ENCODE measurements around the gene PROC. TPM values are rescaled to one million over a fixed set of nuclear protein-coding genes. Genes with fewer than 3 reads are reported as not detected.

The PROC gene
- total and polyA plus RNA-seq, 9 of the 15 experiments (the other 6 are each of a cell fraction or from before 2014, with no cell fraction given): not detected

DNA sequence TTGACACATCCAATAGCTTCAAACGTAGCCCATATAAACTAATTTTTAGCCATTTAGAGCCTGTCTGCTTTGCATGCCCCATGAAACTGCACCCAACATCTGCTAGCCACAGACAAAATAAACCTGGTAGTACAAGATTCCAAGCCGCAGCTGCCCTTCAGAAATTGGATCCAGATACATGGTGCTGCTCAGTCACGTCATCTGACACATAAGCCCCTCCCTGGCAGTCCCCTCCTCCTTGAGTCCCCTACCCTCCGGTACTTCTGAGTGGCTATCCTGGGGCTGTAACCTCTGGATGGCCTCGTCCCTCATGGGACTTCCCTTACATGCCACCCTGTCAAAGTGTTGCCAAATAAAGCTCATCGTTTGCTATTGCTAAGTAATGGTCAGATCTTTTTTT lies 33.8 kb downstream of the PROC start:
- H3K27ac ChIP-seq (ENCODE audit: extremely low read depth, low read depth, low read length): no peak overlapping the region
- no peaks in the 10 kb centered on the region for H3K9me3 ChIP-seq (replicated peaks; ENCODE audit: control insufficient read depth, insufficient read depth, low read depth, low read length)
- FAIRE-seq (no peak), ATAC-seq (no peak), DNase-seq (ENCODE audit: extremely low read depth in 1 of 4, low spot score in 3 of 4) (no peak)
- no peaks in the 10 kb centered on the region for H3K36me3 ChIP-seq (ENCODE audit: control insufficient read depth, insufficient read depth, low read length)
- no TSS peak for BruUV-seq (replicated peaks)
- ChIA-PET POLR2A (no interaction called here), CTCF (ENCODE audit: low intra/inter-chr PET ratio) (interaction anchor here (2.6 to 3.3 kb wide), 2 partner anchors 127 to 253 kb away, joined by 15 to 27 read pairs; no protein-coding TSS in a partner anchor)
- H3K4me1 ChIP-seq (replicated peaks in 1 of 2; ENCODE audit: control insufficient read depth in 2 of 2, insufficient read depth in 2 of 2, low read length in 2 of 2): no peaks in the 10 kb centered on the region; a peak in 1 of 5 replicates
- H2AFZ ChIP-seq (ENCODE audit: low read depth, low read length): no peak overlapping the region
- H3K4me3 ChIP-seq: no peak overlapping the region
- H3K79me2 ChIP-seq (ENCODE audit: control insufficient read depth, insufficient read depth, low read length): no peaks in the 10 kb centered on the region
- no peak overlapping the region for H3K9ac ChIP-seq (ENCODE audit: insufficient read depth in 1 of 2, low read depth in 2 of 2, low read length in 2 of 2)
- 23% methylated on average over 6 of the region's 6 CpGs for WGBS (ENCODE audit: insufficient coverage, low coverage, missing lambda C conversion rate)
- in situ Hi-C loops (cut with MboI): loop anchor here (10.0 kb wide), 1 partner anchor 247 kb away; no protein-coding TSS in a partner anchor
- intact Hi-C loops (cut with micrococcal nuclease): no loop called here
- H3K9me1 ChIP-seq (ENCODE audit: control insufficient read depth, insufficient read depth, low read length): no peaks in the 10 kb centered on the region
- no peaks in the 10 kb centered on the region for H4K20me1 ChIP-seq (replicated peaks; ENCODE audit: control insufficient read depth, insufficient read depth, low read length)
- peaks cover 0 to 12% of the 10 kb centered on the region in 2 experiments; a peak in 1 of 5 replicates for H3K27me3 ChIP-seq (ENCODE audit: control insufficient read depth in 2 of 2, insufficient read depth in 2 of 2, low read length in 2 of 2)
- H3K4me2 ChIP-seq (ENCODE audit: insufficient read depth, low read length): no peak overlapping the region
- TF ChIP-seq, protein P1, sequence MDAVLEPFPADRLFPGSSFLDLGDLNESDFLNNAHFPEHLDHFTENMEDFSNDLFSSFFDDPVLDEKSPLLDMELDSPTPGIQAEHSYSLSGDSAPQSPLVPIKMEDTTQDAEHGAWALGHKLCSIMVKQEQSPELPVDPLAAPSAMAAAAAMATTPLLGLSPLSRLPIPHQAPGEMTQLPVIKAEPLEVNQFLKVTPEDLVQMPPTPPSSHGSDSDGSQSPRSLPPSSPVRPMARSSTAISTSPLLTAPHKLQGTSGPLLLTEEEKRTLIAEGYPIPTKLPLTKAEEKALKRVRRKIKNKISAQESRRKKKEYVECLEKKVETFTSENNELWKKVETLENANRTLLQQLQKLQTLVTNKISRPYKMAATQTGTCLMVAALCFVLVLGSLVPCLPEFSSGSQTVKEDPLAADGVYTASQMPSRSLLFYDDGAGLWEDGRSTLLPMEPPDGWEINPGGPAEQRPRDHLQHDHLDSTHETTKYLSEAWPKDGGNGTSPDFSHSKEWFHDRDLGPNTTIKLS (IDR thresholded peaks at IDR 0.05; ENCODE audit: borderline replicate concordance, low read depth): no peak
- no peak for TF ChIP-seq PCBP2 (IDR thresholded peaks at IDR 0.05; ENCODE audit: low read depth, low read length, poor library complexity, severe bottlenecking)
- TF ChIP-seq, protein P2, sequence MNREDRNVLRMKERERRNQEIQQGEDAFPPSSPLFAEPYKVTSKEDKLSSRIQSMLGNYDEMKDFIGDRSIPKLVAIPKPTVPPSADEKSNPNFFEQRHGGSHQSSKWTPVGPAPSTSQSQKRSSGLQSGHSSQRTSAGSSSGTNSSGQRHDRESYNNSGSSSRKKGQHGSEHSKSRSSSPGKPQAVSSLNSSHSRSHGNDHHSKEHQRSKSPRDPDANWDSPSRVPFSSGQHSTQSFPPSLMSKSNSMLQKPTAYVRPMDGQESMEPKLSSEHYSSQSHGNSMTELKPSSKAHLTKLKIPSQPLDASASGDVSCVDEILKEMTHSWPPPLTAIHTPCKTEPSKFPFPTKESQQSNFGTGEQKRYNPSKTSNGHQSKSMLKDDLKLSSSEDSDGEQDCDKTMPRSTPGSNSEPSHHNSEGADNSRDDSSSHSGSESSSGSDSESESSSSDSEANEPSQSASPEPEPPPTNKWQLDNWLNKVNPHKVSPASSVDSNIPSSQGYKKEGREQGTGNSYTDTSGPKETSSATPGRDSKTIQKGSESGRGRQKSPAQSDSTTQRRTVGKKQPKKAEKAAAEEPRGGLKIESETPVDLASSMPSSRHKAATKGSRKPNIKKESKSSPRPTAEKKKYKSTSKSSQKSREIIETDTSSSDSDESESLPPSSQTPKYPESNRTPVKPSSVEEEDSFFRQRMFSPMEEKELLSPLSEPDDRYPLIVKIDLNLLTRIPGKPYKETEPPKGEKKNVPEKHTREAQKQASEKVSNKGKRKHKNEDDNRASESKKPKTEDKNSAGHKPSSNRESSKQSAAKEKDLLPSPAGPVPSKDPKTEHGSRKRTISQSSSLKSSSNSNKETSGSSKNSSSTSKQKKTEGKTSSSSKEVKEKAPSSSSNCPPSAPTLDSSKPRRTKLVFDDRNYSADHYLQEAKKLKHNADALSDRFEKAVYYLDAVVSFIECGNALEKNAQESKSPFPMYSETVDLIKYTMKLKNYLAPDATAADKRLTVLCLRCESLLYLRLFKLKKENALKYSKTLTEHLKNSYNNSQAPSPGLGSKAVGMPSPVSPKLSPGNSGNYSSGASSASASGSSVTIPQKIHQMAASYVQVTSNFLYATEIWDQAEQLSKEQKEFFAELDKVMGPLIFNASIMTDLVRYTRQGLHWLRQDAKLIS (CRISPR knock-in tag; IDR thresholded peaks at IDR 0.05): no peak
- TF ChIP-seq, protein P3, sequence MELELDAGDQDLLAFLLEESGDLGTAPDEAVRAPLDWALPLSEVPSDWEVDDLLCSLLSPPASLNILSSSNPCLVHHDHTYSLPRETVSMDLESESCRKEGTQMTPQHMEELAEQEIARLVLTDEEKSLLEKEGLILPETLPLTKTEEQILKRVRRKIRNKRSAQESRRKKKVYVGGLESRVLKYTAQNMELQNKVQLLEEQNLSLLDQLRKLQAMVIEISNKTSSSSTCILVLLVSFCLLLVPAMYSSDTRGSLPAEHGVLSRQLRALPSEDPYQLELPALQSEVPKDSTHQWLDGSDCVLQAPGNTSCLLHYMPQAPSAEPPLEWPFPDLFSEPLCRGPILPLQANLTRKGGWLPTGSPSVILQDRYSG (tag; conservative IDR thresholded peaks at IDR 0.05; ENCODE audit: low read depth): no peak
- TF ChIP-seq CBFA2T3 (IDR thresholded peaks at IDR 0.05): no peak
- TF ChIP-seq HDAC3 (IDR thresholded peaks at IDR 0.05; ENCODE audit: borderline replicate concordance, partially characterized antibody): no peak
- no peak for TF ChIP-seq RFX1 (IDR thresholded peaks at IDR 0.05)
- TF ChIP-seq MAFK (IDR thresholded peaks at IDR 0.05; ENCODE audit: low read length): no peak
- TF ChIP-seq BRD9 (IDR thresholded peaks at IDR 0.05; ENCODE audit: low read depth, partially characterized antibody): no peak
- TF ChIP-seq ZNF589 (CRISPR knock-in tag; IDR thresholded peaks at IDR 0.05; ENCODE audit: low read depth): no peak
- TF ChIP-seq ETV6 (IDR thresholded peaks at IDR 0.05; ENCODE audit: borderline replicate concordance in 1 of 2, low read depth in 2 of 2, low read length in 1 of 2): no peak
- TF ChIP-seq ETV6 (CRISPR knock-in tag; IDR thresholded peaks at IDR 0.05; ENCODE audit: borderline replicate concordance): no peak
- no peak for TF ChIP-seq MED1 (CRISPR knock-in tag; IDR thresholded peaks at IDR 0.05; ENCODE audit: borderline replicate concordance)
- TF ChIP-seq ADNP (tag; IDR thresholded peaks at IDR 0.05): no peak
- TF ChIP-seq RBM22 (IDR thresholded peaks at IDR 0.05; ENCODE audit: low read depth, low read length, poor library complexity, severe bottlenecking): no peak
- no peak for TF ChIP-seq FOXA1 (IDR thresholded peaks at IDR 0.05; ENCODE audit: borderline replicate concordance)
- TF ChIP-seq ATF1 (CRISPR knock-in tag; IDR thresholded peaks at IDR 0.05): no peak
- TF ChIP-seq ATF1 (tag; IDR thresholded peaks at IDR 0.05): no peak
